DND-41 (cell line): ENCODE results near the gene DUSP1.

Experiments used
- ATAC-seq: fragments of 200-7000 bp; cut with Tn5 transposase; 3 replicates; pipeline ENCODE4 v1.9.1; 2021; ENCODE audit warnings: low read depth; ENCODE audit not compliant: insufficient read depth
- DNase-seq: peaks from one replicate; pipeline ENCODE4 v3.0.0-alpha.2; 2020
- H2AFZ ChIP-seq: 2 replicates; pipeline ENCODE4 v1.6.0; 2012; ENCODE audit warnings: low read depth, low read length
- H3K27ac ChIP-seq: 2 replicates; pipeline ENCODE4 v1.5.1; 2012; ENCODE audit warnings: low read length, inconsistent platforms
- H3K27me3 ChIP-seq: fragments of 200-600 bp; sonication (generic); 2 replicates; pipeline ENCODE4 v1.6.0; 2012; ENCODE audit warnings: low read length, mild to moderate bottlenecking, inconsistent platforms; ENCODE audit not compliant: insufficient read depth, poor library complexity
- H3K36me3 ChIP-seq: 2 replicates; pipeline ENCODE4 v1.5.1; 2012; ENCODE audit warnings: low read length, inconsistent platforms; ENCODE audit not compliant: insufficient read depth
- H3K4me1 ChIP-seq: 2 replicates; pipeline ENCODE4 v1.5.1; 2012; ENCODE audit warnings: mild to moderate bottlenecking, low read length; ENCODE audit not compliant: insufficient read depth
- H3K4me2 ChIP-seq: 2 replicates; pipeline ENCODE4 v1.6.0; 2012; ENCODE audit warnings: mild to moderate bottlenecking, moderate library complexity, low read length, inconsistent platforms; ENCODE audit not compliant: insufficient read depth
- H3K4me3 ChIP-seq, 2 experiments: fragments of 200-600 bp in 1 of 2; shearing (Covaris generic) in 1 of 2; 2 replicates each; pipeline ENCODE4 v1.5.1; 2012 to 2016; ENCODE audit warnings: inconsistent platforms in 2 of 2, low read length in 2 of 2, mild to moderate bottlenecking in 2 of 2, low read depth in 1 of 2, moderate library complexity in 1 of 2
- H3K79me2 ChIP-seq: 2 replicates; pipeline ENCODE4 v1.6.0; 2012; ENCODE audit warnings: low read length, inconsistent platforms; ENCODE audit not compliant: insufficient read depth
- H3K9ac ChIP-seq: 2 replicates; pipeline ENCODE4 v1.6.0; 2012; ENCODE audit warnings: low read depth, mild to moderate bottlenecking, inconsistent platforms, low read length, moderate library complexity
- H3K9me3 ChIP-seq: 2 replicates; pipeline ENCODE4 v1.5.1; 2012; ENCODE audit warnings: low read length, moderate library complexity, mild to moderate bottlenecking, inconsistent platforms; ENCODE audit not compliant: insufficient read depth, severe bottlenecking
- H4K20me1 ChIP-seq: 2 replicates; pipeline ENCODE4 v1.6.0; 2012; ENCODE audit warnings: low read length; ENCODE audit not compliant: insufficient read depth
- EZH2 ChIP-seq: IDR thresholded peaks from 3 replicates; pipeline ENCODE4 v1.6.1; 2012; ENCODE audit warnings: borderline replicate concordance, low read depth, mild to moderate bottlenecking, moderate library complexity, low read length, inconsistent platforms; ENCODE audit not compliant: severe bottlenecking
- TF ChIP-seq, protein P1 (sequence below): IDR thresholded peaks from 2 replicates; pipeline ENCODE4 v1.5.1; 2012; ENCODE audit warnings: borderline replicate concordance, low read length, moderate library complexity, mild to moderate bottlenecking; ENCODE audit not compliant: poor library complexity, severe bottlenecking; ENCODE audit errors: extremely low read depth

Gene DUSP1

DNA sequence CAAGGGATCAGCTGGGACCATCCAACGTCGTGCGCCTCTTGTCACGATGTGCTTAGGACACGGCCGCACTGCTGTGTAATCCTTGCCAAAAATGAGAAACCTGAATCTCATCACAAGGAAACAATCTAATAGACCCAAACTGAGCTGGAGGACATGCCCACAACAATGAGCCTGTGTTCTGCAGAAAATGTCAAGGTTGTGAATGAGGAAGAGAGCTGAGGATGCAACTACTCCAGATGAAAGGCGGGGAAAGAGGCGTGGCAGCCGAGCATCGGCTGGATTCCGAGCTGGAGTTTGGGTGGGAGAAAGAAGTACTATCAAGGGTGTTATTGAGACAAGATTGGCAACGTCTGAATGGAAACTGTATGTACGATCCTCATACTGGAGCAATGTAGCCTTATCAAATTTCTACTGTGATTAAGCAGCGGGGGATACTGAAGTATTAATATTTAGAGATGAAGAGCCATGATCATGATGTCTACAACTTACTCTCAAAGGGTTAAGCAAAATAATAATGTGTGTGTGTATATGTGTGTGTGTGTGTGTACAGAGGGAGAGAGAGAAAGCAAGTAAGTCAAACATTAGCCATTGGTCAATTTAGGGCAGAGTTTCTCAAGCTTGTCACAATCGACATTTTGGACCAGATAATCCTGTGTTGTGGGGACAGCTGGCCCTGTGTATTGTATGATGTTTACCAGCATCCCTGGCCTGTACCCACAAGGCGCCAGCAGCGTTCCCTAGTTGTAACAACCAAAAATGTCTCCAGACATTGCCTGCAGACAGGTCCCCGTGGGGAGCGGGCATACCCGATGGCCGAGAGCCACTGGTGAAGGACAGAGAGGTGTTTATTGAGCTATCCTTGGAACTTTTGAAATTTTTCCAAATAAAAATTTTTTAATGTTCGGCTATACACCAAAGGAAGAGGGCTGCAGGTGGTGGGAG, 46.5 kb downstream of the DUSP1 start:
- Histone ChIP-seq H3K27ac (no peak overlapping the region), H3K4me1 (no peaks in the 10 kb centered on the region), H3K27me3 (peaks cover 6% of the 10 kb centered on the region), H3K4me3 (no peak overlapping the region), H3K36me3 (no peaks in the 10 kb centered on the region), H4K20me1 (no peaks in the 10 kb centered on the region), H3K79me2 (no peaks in the 10 kb centered on the region), H3K9ac (no peak overlapping the region), H3K4me2 (no peak overlapping the region), H2AFZ (no peak overlapping the region), H3K9me3 (no peaks in the 10 kb centered on the region)
- no peak for ATAC-seq
- DNase-seq = no peak
- TF ChIP-seq, protein P1, sequence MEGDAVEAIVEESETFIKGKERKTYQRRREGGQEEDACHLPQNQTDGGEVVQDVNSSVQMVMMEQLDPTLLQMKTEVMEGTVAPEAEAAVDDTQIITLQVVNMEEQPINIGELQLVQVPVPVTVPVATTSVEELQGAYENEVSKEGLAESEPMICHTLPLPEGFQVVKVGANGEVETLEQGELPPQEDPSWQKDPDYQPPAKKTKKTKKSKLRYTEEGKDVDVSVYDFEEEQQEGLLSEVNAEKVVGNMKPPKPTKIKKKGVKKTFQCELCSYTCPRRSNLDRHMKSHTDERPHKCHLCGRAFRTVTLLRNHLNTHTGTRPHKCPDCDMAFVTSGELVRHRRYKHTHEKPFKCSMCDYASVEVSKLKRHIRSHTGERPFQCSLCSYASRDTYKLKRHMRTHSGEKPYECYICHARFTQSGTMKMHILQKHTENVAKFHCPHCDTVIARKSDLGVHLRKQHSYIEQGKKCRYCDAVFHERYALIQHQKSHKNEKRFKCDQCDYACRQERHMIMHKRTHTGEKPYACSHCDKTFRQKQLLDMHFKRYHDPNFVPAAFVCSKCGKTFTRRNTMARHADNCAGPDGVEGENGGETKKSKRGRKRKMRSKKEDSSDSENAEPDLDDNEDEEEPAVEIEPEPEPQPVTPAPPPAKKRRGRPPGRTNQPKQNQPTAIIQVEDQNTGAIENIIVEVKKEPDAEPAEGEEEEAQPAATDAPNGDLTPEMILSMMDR = no peak
- TF ChIP-seq EZH2 = no peak

DNA sequence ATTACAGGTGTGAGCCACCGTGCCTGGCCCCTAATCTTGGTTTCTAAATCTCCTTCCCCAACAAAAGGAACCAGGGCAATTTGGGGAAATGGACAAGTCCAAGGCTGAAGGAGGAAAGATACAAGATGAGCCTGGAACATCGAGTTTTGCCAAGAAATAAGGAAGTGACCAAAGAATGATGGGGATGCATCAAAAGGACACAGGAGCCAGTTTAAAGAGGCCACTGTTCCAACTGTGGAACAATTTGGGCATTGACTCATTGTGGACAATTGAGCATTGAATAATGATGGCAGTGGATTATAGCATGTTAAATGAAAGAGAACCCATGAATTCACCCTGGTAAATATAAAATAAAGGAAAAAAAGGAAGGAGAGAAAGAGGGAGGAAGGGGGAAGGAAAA, 47.5 kb downstream of the DUSP1 start:
- Histone ChIP-seq H3K27ac (no peak overlapping the region), H4K20me1 (no peaks in the 10 kb centered on the region), H3K36me3 (no peaks in the 10 kb centered on the region), H3K27me3 (peaks cover 6% of the 10 kb centered on the region), H3K9me3 (no peaks in the 10 kb centered on the region), H3K4me2 (no peak overlapping the region), H3K79me2 (no peaks in the 10 kb centered on the region), H2AFZ (no peak overlapping the region), H3K4me3 (no peak overlapping the region), H3K4me1 (no peaks in the 10 kb centered on the region), H3K9ac (no peak overlapping the region)
- DNase-seq (no peak), ATAC-seq (no peak)
- TF ChIP-seq, protein P1 = no peak
- TF ChIP-seq EZH2 = no peak

DNA sequence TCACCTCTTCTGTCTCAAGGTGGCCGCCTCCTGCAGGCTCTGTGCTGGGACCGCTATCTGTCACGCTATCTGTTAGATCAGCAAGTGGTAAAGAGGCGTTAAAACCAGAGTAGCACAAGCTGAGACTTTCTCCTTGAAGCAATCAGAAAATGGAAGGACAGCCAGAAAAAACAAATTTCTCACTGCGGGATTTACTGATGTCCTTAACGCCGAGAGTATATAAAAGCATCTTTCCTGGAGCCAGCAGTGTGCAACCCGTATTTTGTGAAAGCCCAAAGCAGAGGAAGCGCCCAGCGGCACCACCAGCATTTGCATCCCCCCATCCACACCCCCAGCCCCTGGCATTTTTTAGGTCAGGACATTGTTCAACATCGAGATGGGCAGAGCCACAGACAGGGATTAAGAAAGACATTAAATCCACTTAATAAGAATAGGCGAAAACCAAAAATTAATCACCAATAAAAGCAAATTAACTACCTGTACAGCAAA, 48.6 kb downstream of the DUSP1 start:
- Histone ChIP-seq H3K4me2 (no peak overlapping the region), H4K20me1 (no peaks in the 10 kb centered on the region), H3K9ac (no peak overlapping the region), H3K27ac (no peak overlapping the region), H2AFZ (no peak overlapping the region), H3K79me2 (no peaks in the 10 kb centered on the region), H3K4me1 (no peaks in the 10 kb centered on the region), H3K9me3 (no peaks in the 10 kb centered on the region), H3K27me3 (peaks cover 6% of the 10 kb centered on the region), H3K4me3 (no peak overlapping the region), H3K36me3 (no peaks in the 10 kb centered on the region)
- no peak for DNase-seq
- no peak for TF ChIP-seq EZH2
- TF ChIP-seq, protein P1 = no peak
- ATAC-seq = no peak
